Gastrocnemius medialis (tissue), 4 donors: ENCODE measurements around the gene OTUB1. TPM values are rescaled to one million over a fixed set of nuclear protein-coding genes. Genes with fewer than 3 reads are reported as not detected.

Experiments used
- ATAC-seq, 2 donors: fragments of 150-250 bp; one replicate each; pipeline ENCODE4 v1.9.1; 2016
- DNase-seq, 2 donors: peaks; one replicate each; pipeline ENCODE4 v3.0.0-alpha.2; 2019
- H3K27ac ChIP-seq, 4 donors: fragments of 200-600 bp; sonication (generic); 1 replicate in 1 of 4; 2 replicates in 3 of 4; pipeline ENCODE4 v1.5.1; 2016 to 2018; ENCODE audit warnings: mild to moderate bottlenecking in 2 of 4, moderate library complexity in 1 of 4
- H3K27me3 ChIP-seq, 3 donors: fragments of 200-600 bp; sonication (generic) in 2 of 3; 1 replicate in 1 of 3; 2 replicates in 2 of 3; pipeline versions ENCODE4 v1.5.1 to v1.6.0; 2016 to 2019; ENCODE audit warnings: mild to moderate bottlenecking in 1 of 3, moderate library complexity in 1 of 3
- H3K36me3 ChIP-seq, 2 donors: fragments of 200-600 bp; sonication (generic) in 1 of 2; one replicate each; pipeline ENCODE4 v1.5.1; 2017 to 2018
- H3K4me1 ChIP-seq, 2 donors: fragments of 200-600 bp; sonication (generic) in 1 of 2; one replicate each; pipeline ENCODE4 v1.5.1; 2016 to 2017; ENCODE audit warnings: mild to moderate bottlenecking in 2 of 2
- H3K4me3 ChIP-seq, 4 donors: fragments of 200-600 bp; sonication (generic) in 3 of 4; 1 replicate in 1 of 4; 2 replicates in 3 of 4; pipeline ENCODE4 v1.5.1; 2016 to 2019; ENCODE audit warnings: mild to moderate bottlenecking in 2 of 4
- H3K9me3 ChIP-seq, 3 donors: fragments of 200-600 bp; sonication (generic) in 2 of 3; 1 replicate in 1 of 3; 2 replicates in 2 of 3; pipeline ENCODE4 v1.5.1; 2016 to 2019
- CTCF ChIP-seq, 5 experiments: fragments of 450-650 bp in 3 of 5; fragments of 200-600 bp in 2 of 5; sonication (generic) in 2 of 5; IDR thresholded peaks in 4 of 5; conservative IDR thresholded peaks in 1 of 5; 1 replicate in 4 of 5; 2 replicates in 1 of 5; pipeline ENCODE4 v1.5.1; 2016 to 2019; ENCODE audit warnings: antibody characterized with exemption in 5 of 5, mild to moderate bottlenecking in 3 of 5, moderate library complexity in 3 of 5
- POLR2A ChIP-seq, 2 donors: fragments of 450-650 bp; IDR thresholded peaks; one replicate each; pipeline ENCODE4 v1.6.1; 2017; ENCODE audit warnings: antibody characterized with exemption in 2 of 2, mild to moderate bottlenecking in 2 of 2, moderate library complexity in 2 of 2
- in situ Hi-C, 4 donors: fragments of 200-750 bp; cut with MboI; loops; one replicate each; pipeline versions ENCODE4 v1.15.0 to v1.8.0; 2017; ENCODE audit warnings: low sequenced_read_pairs in 4 of 4
- intact Hi-C: fragments of 100-400 bp; cut with DNase I; formaldehyde crosslinking; loops from one replicate; pipeline ENCODE4 v1.15.1; 2023; ENCODE audit warnings: low total_unique reads
- total RNA-seq, 4 donors: library from RNA; depleted of rRNA; stranded (reverse); fragments of >200 nt; gene quantifications; one replicate each; pipeline versions ENCODE4 v1.1.0 to v1.2.3, GENCODE V29; 2016

The OTUB1 gene
- total RNA-seq, 4 donors from 2014 or later = 48.0 to 70.3 (median 59.5) TPM

GRCh38 chr11:63974259-63975143, 11.7 kb upstream of the OTUB1 start, which contains the start of gene COX8A:
COX8A (plus strand) TSS chr11:63974620; CDS start chr11:63974681, 61 bp downstream.
- in situ Hi-C loops = no loop called here
- H3K27ac ChIP-seq = peak within 1 kb of the TSS; percentile 90 to 100 (median 98)
- H3K27me3 ChIP-seq = no peaks in the 10 kb centered on the region
- H3K36me3 ChIP-seq = peaks cover 0 to 10% of the 10 kb centered on the region in 2 donors
- ATAC-seq (peak; percentile 98), DNase-seq (peak; percentile 98 to 99)
- H3K4me3 ChIP-seq = peak within 1 kb of the TSS; percentile 59 to 100 (median 96)
- no peaks in the 10 kb centered on the region for H3K9me3 ChIP-seq
- peaks cover 24 to 27% of the 10 kb centered on the region in 2 donors for H3K4me1 ChIP-seq
- intact Hi-C loops = loop anchor here (2.0 kb wide), 1 partner anchor 56 kb away; no protein-coding TSS in a partner anchor
- TF ChIP-seq POLR2A (IDR thresholded peaks at IDR 0.05) (peak; percentile 47 to 66), CTCF (IDR thresholded peaks at IDR 0.05 in 4 of 5, conservative IDR thresholded peaks at IDR 0.05 in 1 of 5) (peak in 3 of 5 experiments; percentile 8 to 37 (median 14))

- TF ChIP-seq POLR2A (IDR thresholded peaks at IDR 0.05) (no peak), CTCF (IDR thresholded peaks at IDR 0.05 in 4 of 5, conservative IDR thresholded peaks at IDR 0.05 in 1 of 5) (no peak)
- Histone ChIP-seq H3K27ac (peak overlapping the region in 2 of 4 donors; percentile 34 to 90), H3K4me1 (peaks cover 24 to 27% of the 10 kb centered on the region in 2 donors)
Observed at GRCh38 chr11:63978551-63979239, 7.5 kb upstream of the OTUB1 start.

GRCh38 chr11:63979426-63979825, 6.8 kb upstream of the OTUB1 start:
- no peaks in the 10 kb centered on the region for H3K27me3 ChIP-seq
- no peak overlapping the region for H3K4me3 ChIP-seq
- no peak for DNase-seq
- H3K36me3 ChIP-seq = peaks cover 0 to 10% of the 10 kb centered on the region in 2 donors
- intact Hi-C loops (no loop called here), in situ Hi-C loops (no loop called here)
- H3K4me1 ChIP-seq = peaks cover 23 to 24% of the 10 kb centered on the region in 2 donors
- TF ChIP-seq POLR2A (IDR thresholded peaks at IDR 0.05) = no peak
- no peak for TF ChIP-seq CTCF (IDR thresholded peaks at IDR 0.05 in 4 of 5, conservative IDR thresholded peaks at IDR 0.05 in 1 of 5)
- no peak for ATAC-seq
- H3K27ac ChIP-seq = peak overlapping the region in 2 of 4 donors; percentile 34 to 90
- no peaks in the 10 kb centered on the region for H3K9me3 ChIP-seq

More at GRCh38 chr11:63978551-63979239, 7.5 kb upstream of the OTUB1 start:
- DNase-seq (no peak), ATAC-seq (no peak)
- no peaks in the 10 kb centered on the region for H3K9me3 ChIP-seq
- in situ Hi-C loops (no loop called here), intact Hi-C loops (no loop called here)
- peaks cover 0 to 10% of the 10 kb centered on the region in 2 donors for H3K36me3 ChIP-seq
- no peaks in the 10 kb centered on the region for H3K27me3 ChIP-seq
- no peak overlapping the region for H3K4me3 ChIP-seq

GRCh38 chr11:63985812-63986155, 454 bp upstream of the OTUB1 start:
- TF ChIP-seq CTCF (IDR thresholded peaks at IDR 0.05 in 4 of 5, conservative IDR thresholded peaks at IDR 0.05 in 1 of 5) (no peak), POLR2A (IDR thresholded peaks at IDR 0.05) (no peak)
- no peaks in the 10 kb centered on the region for H3K9me3 ChIP-seq
- intact Hi-C loops = no loop called here
- peaks cover 18 to 22% of the 10 kb centered on the region in 2 donors for H3K4me1 ChIP-seq
- no peaks in the 10 kb centered on the region for H3K27me3 ChIP-seq
- H3K36me3 ChIP-seq = peaks cover 0 to 8% of the 10 kb centered on the region in 2 donors
- peak overlapping the region; percentile 83 to 99 (median 92) for H3K4me3 ChIP-seq
- no peak for DNase-seq
- H3K27ac ChIP-seq = peak overlapping the region; percentile 83 to 88 (median 86)
- ATAC-seq = peak; percentile 12 to 28
- in situ Hi-C loops = no loop called here
